Loucy (cell line): ENCODE results near the gene CFAP77.

Experiments
- H2AFZ ChIP-seq: fragments of 200-600 bp; sonication (generic); 2 replicates; pipeline ENCODE4 v1.6.0; 2016; ENCODE audit warnings: antibody characterized with exemption, mild to moderate bottlenecking, low read length, moderate library complexity
- H3F3A ChIP-seq: fragments of 200-600 bp; 2 replicates; pipeline ENCODE4 v1.6.0; 2016; ENCODE audit warnings: antibody characterized with exemption, low read depth, mild to moderate bottlenecking
- H3K27me3 ChIP-seq: fragments of 200-600 bp; sonication (generic); 2 replicates; pipeline ENCODE4 v1.6.1; 2014; ENCODE audit warnings: low read length, mild to moderate bottlenecking; ENCODE audit not compliant: insufficient read depth, poor library complexity, severe bottlenecking
- H3K36me3 ChIP-seq: fragments of 200-600 bp; sonication (generic); 2 replicates; pipeline ENCODE4 v1.6.1; 2016; ENCODE audit warnings: low read length; ENCODE audit not compliant: insufficient read depth
- H3K4me1 ChIP-seq: fragments of 200-600 bp; sonication (generic); 2 replicates; pipeline ENCODE4 v1.5.1; 2014; ENCODE audit warnings: low read length, mild to moderate bottlenecking; ENCODE audit not compliant: insufficient read depth, poor library complexity, severe bottlenecking
- H3K4me2 ChIP-seq: fragments of 200-600 bp; sonication (generic); 2 replicates; pipeline ENCODE4 v1.6.0; 2014; ENCODE audit warnings: antibody characterized with exemption, low read length, low read depth, mild to moderate bottlenecking; ENCODE audit not compliant: poor library complexity, severe bottlenecking
- H3K4me3 ChIP-seq: fragments of 200-600 bp; sonication (generic); 2 replicates; pipeline ENCODE4 v1.5.1; 2014; ENCODE audit warnings: low read length, mild to moderate bottlenecking, mixed read lengths; ENCODE audit not compliant: poor library complexity, severe bottlenecking
- H3K79me2 ChIP-seq: fragments of 200-600 bp; sonication (generic); 2 replicates; pipeline ENCODE4 v1.6.1; 2014; ENCODE audit warnings: low read length; ENCODE audit not compliant: insufficient read depth
- H3K9ac ChIP-seq: fragments of 200-600 bp; sonication (generic); 2 replicates; pipeline ENCODE4 v1.6.0; 2014; ENCODE audit warnings: mild to moderate bottlenecking, low read depth, low read length, moderate library complexity; ENCODE audit not compliant: poor library complexity, severe bottlenecking
- H3K9me2 ChIP-seq: fragments of 200-600 bp; sonication (generic); replicated peaks from 2 replicates; pipeline ENCODE4 v1.6.1; 2016; ENCODE audit warnings: low read depth, low read length, mixed read lengths
- H3K9me3 ChIP-seq: fragments of 200-600 bp; sonication (generic); 2 replicates; pipeline ENCODE4 v1.6.1; 2014; ENCODE audit warnings: mild to moderate bottlenecking, antibody characterized with exemption, low read length, low read depth; ENCODE audit not compliant: insufficient read depth
- H4K20me1 ChIP-seq: fragments of 200-600 bp; sonication (generic); 2 replicates; pipeline ENCODE4 v1.6.0; 2014; ENCODE audit warnings: antibody characterized with exemption, low read length, mild to moderate bottlenecking; ENCODE audit not compliant: insufficient read depth, poor library complexity, severe bottlenecking
- CTCF ChIP-seq: fragments of 200-600 bp; sonication (generic); conservative IDR thresholded peaks from 2 replicates; pipeline ENCODE4 v1.5.1; 2014; ENCODE audit warnings: mild to moderate bottlenecking, antibody characterized with exemption, low read length
- EZH2phosphoT487 ChIP-seq: fragments of 200-600 bp; IDR thresholded peaks from 2 replicates; pipeline ENCODE4 v1.6.1; 2018; ENCODE audit warnings: antibody characterized with exemption, mild to moderate bottlenecking, moderate library complexity, borderline replicate concordance

The CFAP77 gene

DNA sequence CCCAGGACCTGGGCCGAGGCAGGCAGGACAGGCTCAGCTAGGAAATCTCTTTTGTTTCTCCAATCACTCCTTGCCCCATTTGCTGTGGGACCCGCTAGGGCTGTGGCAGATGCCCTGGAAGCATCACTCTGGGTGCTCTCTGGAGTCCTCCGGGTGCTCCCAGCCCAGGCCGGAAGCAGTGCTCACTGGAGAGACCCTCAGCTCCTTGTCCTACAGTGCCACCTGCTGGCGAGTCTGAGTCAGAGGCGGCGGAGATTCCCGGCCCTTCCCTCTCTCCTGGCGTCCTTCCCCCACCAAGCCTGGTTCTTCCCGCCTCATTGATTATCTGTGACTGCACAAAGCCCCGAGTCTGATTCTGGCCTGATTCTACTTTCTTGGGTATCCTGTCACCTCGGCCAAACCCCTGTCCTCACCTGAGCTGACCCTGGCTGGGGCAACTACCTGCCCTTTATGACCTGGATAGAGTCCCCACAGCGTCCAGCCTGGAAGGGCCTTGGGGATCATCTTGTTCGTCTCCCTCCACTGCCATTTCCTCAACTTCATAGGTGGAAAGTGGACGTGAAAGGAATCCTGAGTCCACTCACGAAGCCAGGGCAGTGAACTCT is 165.1 kb downstream of the CFAP77 start:
- Histone ChIP-seq H2AFZ (no peak overlapping the region), H3K9me2 (no peaks in the 10 kb centered on the region), H3K9me3 (no peaks in the 10 kb centered on the region), H3F3A (no peaks in the 10 kb centered on the region), H3K4me2 (no peak overlapping the region), H4K20me1 (no peaks in the 10 kb centered on the region), H3K9ac (no peak overlapping the region), H3K4me1 (no peaks in the 10 kb centered on the region), H3K79me2 (no peaks in the 10 kb centered on the region), H3K4me3 (no peak overlapping the region), H3K27me3 (no peaks in the 10 kb centered on the region), H3K36me3 (no peaks in the 10 kb centered on the region)
- peak; percentile 85 for TF ChIP-seq CTCF
- TF ChIP-seq EZH2phosphoT487, result no peak

GRCh38 chr9:132575811-132576210 is 165.8 kb downstream of the CFAP77 start:
- no peaks in the 10 kb centered on the region for H3K36me3 ChIP-seq
- no peak for TF ChIP-seq CTCF
- no peak for TF ChIP-seq EZH2phosphoT487
- no peaks in the 10 kb centered on the region for H3F3A ChIP-seq
- no peaks in the 10 kb centered on the region for H3K79me2 ChIP-seq
- H3K9ac ChIP-seq, result no peak overlapping the region
- no peak overlapping the region for H2AFZ ChIP-seq
- H3K9me3 ChIP-seq, result no peaks in the 10 kb centered on the region
- no peak overlapping the region for H3K4me2 ChIP-seq
- H3K4me3 ChIP-seq, result no peak overlapping the region
- no peaks in the 10 kb centered on the region for H3K4me1 ChIP-seq
- H3K27me3 ChIP-seq, result no peaks in the 10 kb centered on the region
- H3K9me2 ChIP-seq, result no peaks in the 10 kb centered on the region
- H4K20me1 ChIP-seq, result no peaks in the 10 kb centered on the region

GRCh38 chr9:132577119-132577518 is 167.1 kb downstream of the CFAP77 start:
- no peaks in the 10 kb centered on the region for H3K27me3 ChIP-seq
- no peak overlapping the region for H2AFZ ChIP-seq

More at GRCh38 chr9:132577119-132577518, 167.1 kb downstream of the CFAP77 start:
- Histone ChIP-seq H3K9ac (no peak overlapping the region), H3K4me3 (no peak overlapping the region), H3K79me2 (no peaks in the 10 kb centered on the region), H4K20me1 (no peaks in the 10 kb centered on the region), H3F3A (no peaks in the 10 kb centered on the region), H3K9me3 (no peaks in the 10 kb centered on the region), H3K9me2 (no peaks in the 10 kb centered on the region), H3K36me3 (no peaks in the 10 kb centered on the region), H3K4me1 (no peaks in the 10 kb centered on the region), H3K4me2 (no peak overlapping the region)
- TF ChIP-seq EZH2phosphoT487 (no peak), CTCF (no peak)
